GM19351 (cell line): ENCODE results near the gene HLA-DQA1.
"Not testable (repeated sequence)": the region's sequence is repeated elsewhere in the genome, so short reads cannot be mapped to it uniquely, and the experiment has no call there.

Experiments used
- ATAC-seq: cut with Tn5 transposase; IDR thresholded peaks from one replicate; pipeline ENCODE4 v1.9.1; 2021; ENCODE audit warnings: mild to moderate bottlenecking, moderate library complexity; ENCODE audit not compliant: unreplicated experiment

The HLA-DQA1 gene

DNA sequence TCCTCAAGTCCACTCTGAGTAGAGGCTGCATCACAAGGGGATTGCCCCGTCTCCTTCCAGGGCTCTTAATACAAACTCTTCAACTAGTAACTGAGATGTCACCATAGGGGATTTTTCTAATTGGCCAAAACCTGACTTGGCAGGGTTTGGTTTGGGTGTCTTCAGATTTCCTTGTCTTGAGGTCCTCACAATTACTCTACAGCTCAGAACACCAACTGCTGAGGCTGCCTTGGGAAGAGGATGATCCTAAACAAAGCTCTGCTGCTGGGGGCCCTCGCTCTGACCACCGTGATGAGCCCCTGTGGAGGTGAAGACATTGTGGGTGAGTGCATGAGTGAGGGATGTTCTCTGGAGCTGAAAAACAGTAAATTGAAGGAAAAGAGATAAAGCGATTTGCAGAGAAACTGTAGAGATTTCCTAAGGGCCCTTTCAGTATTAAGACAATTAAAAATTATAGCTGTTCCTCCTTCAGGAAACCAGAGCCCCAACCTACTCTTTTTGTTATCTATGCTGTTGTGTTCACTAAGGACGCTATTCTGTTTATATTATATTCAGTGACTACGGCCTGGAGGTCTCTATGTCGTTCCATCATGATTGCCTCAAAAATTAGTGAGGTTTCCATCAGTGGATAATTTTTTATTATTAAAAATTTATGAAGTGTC is at the start of gene HLA-DQA1:
Gene HLA-DQA1 (plus strand): TSS at position 188 of the 662 bp plus-strand sequence. CDS start 53 bp downstream, at position 241.
- ATAC-seq: peak; percentile 78

DNA sequence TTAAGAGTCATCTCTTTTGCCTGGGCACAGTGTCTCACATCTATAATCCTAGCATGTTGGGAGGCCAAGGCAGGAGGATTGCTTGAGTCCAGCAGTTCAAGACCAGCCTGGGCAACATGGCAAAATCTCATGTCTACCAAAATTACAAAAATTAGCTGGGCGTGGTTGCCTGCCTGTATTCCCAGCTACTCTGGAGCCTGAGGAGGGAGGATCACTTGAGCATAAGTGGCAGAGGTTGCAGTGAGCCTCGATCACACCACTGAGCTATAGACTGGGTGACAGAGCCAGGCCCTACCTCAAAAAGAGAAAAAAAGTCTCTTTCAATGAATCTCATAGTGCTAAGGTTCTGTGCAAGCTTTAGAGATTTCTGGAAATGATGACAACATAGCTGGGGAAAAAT is 49.0 kb upstream of the HLA-DQA1 start:
- no peak for ATAC-seq

DNA sequence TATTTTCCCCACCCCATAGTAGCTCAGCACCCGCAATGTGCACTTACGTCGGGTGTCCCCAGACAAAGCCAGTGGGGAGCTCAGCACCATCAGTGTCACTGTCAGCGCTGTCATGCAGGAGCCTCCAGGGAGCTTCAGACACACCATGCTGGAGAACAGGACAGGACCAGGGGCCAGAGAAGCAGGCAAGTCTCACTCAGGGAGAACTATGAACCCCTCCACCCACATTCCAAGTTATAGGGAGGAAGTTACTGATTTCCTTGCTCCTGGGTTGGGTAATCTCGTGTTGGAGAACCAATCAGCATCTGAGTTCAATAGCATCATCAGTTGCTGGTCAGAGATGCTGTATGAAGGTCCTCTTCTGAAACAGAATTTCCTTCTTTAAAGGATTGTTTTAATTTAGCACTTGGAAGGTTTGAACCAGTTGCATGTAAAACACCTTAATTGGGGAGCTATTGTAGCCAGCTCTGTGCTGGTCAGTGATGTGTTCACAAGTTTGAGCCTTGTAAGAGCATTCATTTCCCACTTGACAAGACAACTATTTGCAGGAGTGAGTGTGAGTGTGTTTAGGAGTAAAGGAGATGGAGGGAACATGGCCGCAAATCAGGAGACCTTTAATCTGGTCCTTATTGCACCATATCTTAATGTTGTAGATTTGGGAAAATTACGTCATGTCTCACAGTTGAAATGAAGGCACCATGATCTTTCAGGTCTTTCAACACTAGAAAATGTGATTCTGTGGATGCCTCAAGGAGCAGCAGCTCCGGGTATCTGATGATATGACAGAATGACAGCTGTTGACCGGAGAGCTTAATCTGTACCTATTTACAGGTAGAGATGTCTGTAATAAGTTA is 47.4 kb upstream of the HLA-DQA1 start, which contains the start of gene HLA-DRB1:
Gene HLA-DRB1 (minus strand): TSS at position 253 of the 854 bp plus-strand sequence. CDS start 106 bp downstream, at position 147.
- peak; percentile 92 for ATAC-seq

- ATAC-seq: not testable (repeated sequence)
Measured at GRCh38 chr6:32590713-32591112, 46.5 kb upstream of the HLA-DQA1 start.

GRCh38 chr6:32597024-32597423 is 40.2 kb upstream of the HLA-DQA1 start:
- no peak for ATAC-seq

- no peak for ATAC-seq
Measured at GRCh38 chr6:32602383-32602782, 34.8 kb upstream of the HLA-DQA1 start.

GRCh38 chr6:32603222-32603621 is 34.0 kb upstream of the HLA-DQA1 start:
- ATAC-seq: no peak

DNA sequence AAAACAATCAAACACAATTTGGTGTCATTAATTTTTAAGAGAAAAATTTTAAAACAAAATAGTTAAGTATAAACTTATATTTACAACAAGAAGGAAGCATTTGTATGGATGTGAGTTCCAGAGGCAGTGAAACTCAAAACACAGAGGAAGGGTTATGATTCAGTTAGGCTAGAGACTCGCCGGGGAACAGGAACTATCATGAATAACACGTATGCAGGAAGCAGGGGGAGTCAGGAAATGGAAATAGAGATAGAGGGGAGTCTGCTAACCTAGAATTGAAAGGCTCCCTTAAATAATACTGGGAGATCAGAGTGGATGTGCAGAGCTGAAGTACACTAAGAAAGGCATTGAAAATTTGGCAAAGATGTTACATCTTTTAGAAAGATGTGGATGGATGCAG is 33.3 kb upstream of the HLA-DQA1 start:
- peak; percentile 21 for ATAC-seq

DNA sequence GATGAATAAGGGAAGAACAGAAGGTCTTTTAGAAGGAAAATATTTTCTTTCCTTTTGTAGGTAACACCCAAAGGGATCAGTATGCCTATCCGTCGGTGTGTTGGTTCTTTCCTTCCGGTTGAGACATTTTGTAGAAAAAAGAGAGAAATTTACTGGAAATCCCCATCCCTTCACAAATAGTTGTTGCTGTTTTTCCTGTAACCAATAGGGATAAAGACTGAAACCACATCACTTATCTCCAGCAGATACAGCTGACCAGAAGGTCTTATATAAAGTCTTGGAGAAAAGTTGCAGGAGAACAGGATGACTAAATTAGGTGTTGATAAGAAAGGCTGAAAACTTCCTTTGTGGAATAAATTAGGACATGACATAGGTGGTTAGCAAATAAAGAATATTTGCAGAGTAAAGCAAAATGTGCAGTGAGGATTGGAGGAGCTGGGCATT is 32.8 kb upstream of the HLA-DQA1 start:
- ATAC-seq: peak; percentile 61

DNA sequence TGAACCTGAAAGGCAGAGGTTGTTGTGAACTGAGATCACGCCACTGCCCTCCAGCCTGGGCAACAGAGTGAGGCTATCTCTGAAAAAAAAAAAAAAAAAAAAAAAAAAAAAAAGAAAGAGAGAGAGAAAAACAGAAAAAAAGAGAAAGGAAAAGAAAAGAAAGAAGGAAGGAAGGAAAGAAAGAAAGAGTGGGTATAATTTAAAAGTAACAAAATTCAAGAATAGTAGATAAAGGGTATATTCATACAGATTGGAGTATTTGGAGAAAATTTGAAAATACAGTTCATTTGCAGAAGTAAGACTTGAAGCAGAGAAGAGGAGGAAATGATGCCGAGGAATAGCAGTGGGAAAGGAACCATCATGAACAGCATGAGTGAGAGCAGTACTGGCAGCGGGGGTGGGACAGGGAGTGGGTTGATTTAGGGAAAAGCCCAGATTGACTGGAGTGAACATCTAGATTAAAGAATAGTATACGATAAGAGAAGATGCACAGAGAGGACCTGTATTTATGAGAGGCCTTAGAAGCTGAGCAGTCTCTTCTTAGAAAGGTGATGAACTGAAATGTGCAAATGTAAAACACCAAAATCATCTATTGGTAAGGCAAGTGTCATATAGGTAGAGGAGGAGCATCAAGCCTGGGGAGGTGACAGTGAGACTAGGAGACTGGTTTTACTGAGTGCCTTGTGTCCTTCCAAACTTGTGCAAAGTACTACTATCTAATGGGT is 29.8 kb upstream of the HLA-DQA1 start:
- no peak for ATAC-seq

DNA sequence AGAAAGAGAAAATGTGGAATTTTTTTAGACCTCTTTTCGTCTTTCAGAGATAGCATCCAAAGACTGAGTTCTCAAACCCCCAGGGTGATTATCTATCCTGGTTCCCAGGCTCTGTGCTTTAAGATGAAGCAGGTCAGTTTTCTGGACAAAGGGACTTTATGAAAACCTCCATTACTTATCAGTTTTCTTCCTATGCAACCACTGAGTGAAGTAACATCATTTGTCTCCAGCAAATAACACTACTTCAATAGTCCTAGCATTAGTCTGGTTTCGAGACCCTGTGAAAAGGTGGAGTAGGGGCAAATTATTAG is 29.3 kb upstream of the HLA-DQA1 start:
- ATAC-seq: no peak

GRCh38 chr6:32608362-32608761 is 28.8 kb upstream of the HLA-DQA1 start:
- ATAC-seq: no peak

GRCh38 chr6:32609391-32609730 is 27.8 kb upstream of the HLA-DQA1 start:
- ATAC-seq: no peak

- peak; percentile 89 for ATAC-seq
Measured at GRCh38 chr6:32609731-32610640, 27.2 kb upstream of the HLA-DQA1 start.

DNA sequence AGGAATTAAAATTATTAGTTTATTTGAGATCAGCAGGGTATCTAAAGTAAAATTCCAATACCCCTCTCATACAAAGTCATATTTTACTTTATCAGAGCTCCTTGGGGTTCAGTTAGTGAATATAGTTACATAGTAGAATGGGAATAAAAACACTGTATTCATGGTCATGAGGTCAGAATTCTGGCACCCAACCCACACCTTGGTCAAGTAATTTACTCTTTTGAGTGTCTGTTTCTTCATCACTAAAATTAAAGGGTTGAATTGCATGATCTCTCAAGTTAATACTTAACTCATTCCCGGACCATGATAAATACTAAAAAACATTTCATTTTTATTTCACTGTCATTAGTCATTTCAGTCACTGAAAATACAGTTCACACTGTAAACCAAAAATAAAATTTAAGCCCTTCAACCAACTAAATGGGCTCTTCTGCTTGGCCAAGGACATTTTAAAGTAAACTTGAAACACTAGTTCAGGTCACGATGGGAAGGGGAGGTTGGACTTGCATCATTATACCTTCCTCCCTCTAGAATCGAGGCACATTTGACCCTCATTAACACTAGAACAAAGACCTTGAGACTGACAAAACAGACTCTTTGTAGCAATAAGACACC is 26.4 kb upstream of the HLA-DQA1 start:
- no peak for ATAC-seq

- ATAC-seq: no peak
Measured at GRCh38 chr6:32613475-32613874, 23.7 kb upstream of the HLA-DQA1 start.

DNA sequence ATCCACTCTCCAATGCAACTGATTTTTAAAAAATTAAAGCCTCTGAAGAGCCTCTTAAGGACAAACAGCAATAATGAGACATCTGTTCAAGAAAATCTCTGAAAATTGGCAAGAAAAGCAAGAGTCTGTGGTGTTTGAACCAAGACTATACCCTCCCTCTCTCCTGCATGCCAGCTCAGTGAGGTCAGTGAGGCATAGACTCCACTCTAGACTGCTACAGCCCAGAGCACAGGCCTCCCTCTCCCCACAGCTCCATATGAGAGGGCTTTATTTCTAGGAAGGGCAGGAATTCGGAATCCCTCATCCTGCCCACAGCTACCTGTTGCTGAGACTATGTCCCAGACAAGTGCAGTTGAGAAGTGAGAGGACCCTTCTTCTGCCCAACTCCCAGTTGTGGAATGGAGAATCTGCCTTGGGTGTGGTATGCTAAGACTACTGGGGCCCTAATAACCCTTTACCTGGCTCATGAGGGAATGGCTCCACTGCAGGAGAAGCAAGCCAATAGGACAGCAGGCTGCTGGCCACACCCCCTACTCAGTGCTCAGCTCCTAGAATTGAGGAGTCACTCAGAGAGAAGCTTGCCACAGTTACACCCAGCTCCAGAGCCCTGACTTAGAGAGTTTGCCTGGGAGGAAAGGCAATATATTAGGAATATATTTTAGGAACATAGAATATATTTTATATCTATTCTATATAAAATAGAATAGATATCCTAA is 22.7 kb upstream of the HLA-DQA1 start:
- no peak for ATAC-seq

GRCh38 chr6:32615885-32616532 is 21.2 kb upstream of the HLA-DQA1 start:
- no peak for ATAC-seq

GRCh38 chr6:32617751-32618150 is 19.5 kb upstream of the HLA-DQA1 start:
- ATAC-seq: no peak
